Gastroesophageal sphincter (tissue), 3 donors: ENCODE data around the gene KANK4.

Source experiments
- EP300 ChIP-seq: sonication (generic); formaldehyde crosslinking; IDR thresholded peaks from one replicate; pipeline ENCODE4 v1.6.1; 2017; ENCODE audit warnings: antibody characterized with exemption, mild to moderate bottlenecking
- TF ChIP-seq, protein P1 (sequence below), 4 experiments: fragments of 200-600 bp in 2 of 4; fragments of 450-650 bp in 2 of 4; sonication (generic) in 1 of 4; IDR thresholded peaks; one replicate each; pipeline ENCODE4 v1.5.1; 2017 to 2019; ENCODE audit warnings: antibody characterized with exemption in 4 of 4, mild to moderate bottlenecking in 2 of 4, moderate library complexity in 2 of 4

- TF ChIP-seq, protein P1, sequence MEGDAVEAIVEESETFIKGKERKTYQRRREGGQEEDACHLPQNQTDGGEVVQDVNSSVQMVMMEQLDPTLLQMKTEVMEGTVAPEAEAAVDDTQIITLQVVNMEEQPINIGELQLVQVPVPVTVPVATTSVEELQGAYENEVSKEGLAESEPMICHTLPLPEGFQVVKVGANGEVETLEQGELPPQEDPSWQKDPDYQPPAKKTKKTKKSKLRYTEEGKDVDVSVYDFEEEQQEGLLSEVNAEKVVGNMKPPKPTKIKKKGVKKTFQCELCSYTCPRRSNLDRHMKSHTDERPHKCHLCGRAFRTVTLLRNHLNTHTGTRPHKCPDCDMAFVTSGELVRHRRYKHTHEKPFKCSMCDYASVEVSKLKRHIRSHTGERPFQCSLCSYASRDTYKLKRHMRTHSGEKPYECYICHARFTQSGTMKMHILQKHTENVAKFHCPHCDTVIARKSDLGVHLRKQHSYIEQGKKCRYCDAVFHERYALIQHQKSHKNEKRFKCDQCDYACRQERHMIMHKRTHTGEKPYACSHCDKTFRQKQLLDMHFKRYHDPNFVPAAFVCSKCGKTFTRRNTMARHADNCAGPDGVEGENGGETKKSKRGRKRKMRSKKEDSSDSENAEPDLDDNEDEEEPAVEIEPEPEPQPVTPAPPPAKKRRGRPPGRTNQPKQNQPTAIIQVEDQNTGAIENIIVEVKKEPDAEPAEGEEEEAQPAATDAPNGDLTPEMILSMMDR (IDR thresholded peaks at IDR 0.05), result no peak
- no peak for TF ChIP-seq EP300
These were observed 109.2 kb downstream of the KANK4 start for GRCh38 chr1:62209931-62210595.
